MM.1S (cell line): ENCODE data around the gene TRIM69.

Source experiments
- DNase-seq: peaks from one replicate; pipeline ENCODE4 v3.0.0-alpha.2; 2015
- H2AFZ ChIP-seq: fragments of 300-600 bp; sonication (generic); 2 replicates; pipeline ENCODE4 v1.6.0; 2016; ENCODE audit warnings: antibody characterized with exemption, low read length
- H3F3A ChIP-seq: fragments of 300-600 bp; sonication (generic); 2 replicates; pipeline ENCODE4 v1.6.1; 2016; ENCODE audit warnings: mild to moderate bottlenecking, antibody characterized with exemption, low read length, moderate library complexity, mixed read lengths; ENCODE audit not compliant: insufficient read depth
- H3K27ac ChIP-seq: fragments of 300-600 bp; sonication (generic); 2 replicates; pipeline ENCODE4 v1.5.1; 2016; ENCODE audit warnings: mild to moderate bottlenecking, low read length
- H3K27me3 ChIP-seq: fragments of 300-600 bp; sonication (generic); replicated peaks from 2 replicates; pipeline ENCODE4 v1.6.0; 2016; ENCODE audit warnings: low read length; ENCODE audit not compliant: insufficient read depth
- H3K36me3 ChIP-seq: fragments of 300-600 bp; sonication (generic); replicated peaks from 2 replicates; pipeline ENCODE4 v1.6.1; 2016; ENCODE audit warnings: mild to moderate bottlenecking, low read length, mixed read lengths; ENCODE audit not compliant: insufficient read depth
- H3K4me1 ChIP-seq: fragments of 300-600 bp; sonication (generic); 2 replicates; pipeline ENCODE4 v1.6.1; 2016; ENCODE audit warnings: low read length, mixed read lengths
- H3K4me2 ChIP-seq: fragments of 300-600 bp; sonication (generic); 2 replicates; pipeline ENCODE4 v1.6.0; 2016; ENCODE audit warnings: low read depth, low read length
- H3K4me3 ChIP-seq: fragments of 300-600 bp; sonication (generic); 2 replicates; pipeline ENCODE4 v1.5.1; 2016; ENCODE audit warnings: low read length, mixed read lengths
- H3K79me2 ChIP-seq: fragments of 300-600 bp; sonication (generic); 2 replicates; pipeline ENCODE4 v1.6.1; 2016; ENCODE audit warnings: mixed run types, low read length, mixed read lengths
- H3K9ac ChIP-seq: fragments of 300-600 bp; sonication (generic); 2 replicates; pipeline ENCODE4 v1.6.1; 2016; ENCODE audit warnings: low read length, mixed read lengths
- H3K9me2 ChIP-seq: fragments of 300-600 bp; sonication (generic); replicated peaks from 2 replicates; pipeline ENCODE4 v1.6.1; 2016; ENCODE audit warnings: mild to moderate bottlenecking, low read length, mixed read lengths; ENCODE audit not compliant: insufficient read depth
- H3K9me3 ChIP-seq: fragments of 300-600 bp; sonication (generic); replicated peaks from 2 replicates; pipeline ENCODE4 v1.6.1; 2016; ENCODE audit warnings: mild to moderate bottlenecking, low read length, mixed read lengths; ENCODE audit not compliant: insufficient read depth
- H4K20me1 ChIP-seq: fragments of 300-600 bp; sonication (generic); 2 replicates; pipeline ENCODE4 v1.6.1; 2016; ENCODE audit warnings: mild to moderate bottlenecking, low read length, moderate library complexity, mixed read lengths; ENCODE audit not compliant: insufficient read depth
- EZH2 ChIP-seq: fragments of 300-600 bp; sonication (generic); optimal IDR thresholded peaks from 2 replicates; pipeline ENCODE3; 2017; ENCODE audit warnings: low read depth, mild to moderate bottlenecking, antibody characterized with exemption, low read length, mixed read lengths
- EZH2phosphoT487 ChIP-seq: fragments of 300-600 bp; sonication (generic); IDR thresholded peaks from 2 replicates; pipeline ENCODE4 v1.6.1; 2018; ENCODE audit warnings: antibody characterized with exemption, low read length
- TF ChIP-seq, protein P1 (sequence below): fragments of 300-600 bp; sonication (generic); IDR thresholded peaks from 2 replicates; pipeline ENCODE4 v1.5.1; 2016; ENCODE audit warnings: antibody characterized with exemption, low read length, mixed read lengths

The TRIM69 gene

DNA sequence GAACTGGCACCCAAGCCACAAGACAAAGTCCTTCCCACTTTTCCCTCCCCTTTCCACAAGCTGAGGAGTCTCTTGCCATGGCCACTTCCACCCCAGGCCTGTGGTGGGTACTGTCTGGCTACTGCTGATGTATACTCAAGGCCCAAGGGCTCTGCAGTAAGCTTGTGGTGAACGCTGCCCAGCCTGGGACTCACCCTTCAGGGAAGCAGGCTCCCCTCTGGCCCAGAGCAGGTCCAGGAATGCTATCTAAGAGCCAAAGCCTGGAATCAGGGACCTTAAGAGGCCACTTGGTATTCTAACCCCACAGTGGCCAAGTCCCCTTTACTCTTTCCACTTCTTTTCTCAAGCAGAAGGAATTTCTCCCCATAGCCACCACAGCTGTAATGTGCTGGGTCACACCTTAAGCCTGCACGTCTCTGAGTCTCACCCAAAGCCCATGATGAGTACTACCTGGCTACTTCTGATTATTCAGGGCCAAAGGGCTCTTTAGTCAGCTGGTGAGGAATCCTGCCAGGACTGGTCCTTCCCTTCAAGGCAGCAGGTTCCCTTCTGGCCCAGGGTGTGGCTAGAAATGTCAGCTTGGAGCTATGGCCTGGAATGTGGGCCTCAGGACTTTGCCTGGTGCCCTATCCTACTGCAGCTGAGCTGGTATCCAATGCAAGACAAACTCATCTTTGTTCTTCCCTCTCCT is 29.2 kb upstream of the TRIM69 start:
- Histone ChIP-seq H3F3A (peaks cover 15% of the 10 kb centered on the region), H3K27me3 (no peaks in the 10 kb centered on the region), H3K9ac (no peak overlapping the region), H4K20me1 (0 out of 2 replicates have a peak, but pooled peaks cover under 1% of the 10 kb centered on the region), H3K4me3 (no peak overlapping the region), H2AFZ (no peak overlapping the region), H3K9me3 (no peaks in the 10 kb centered on the region), H3K36me3 (no peaks in the 10 kb centered on the region), H3K4me1 (peaks cover 9% of the 10 kb centered on the region), H3K79me2 (peaks cover 10% of the 10 kb centered on the region), H3K27ac (no peak overlapping the region), H3K4me2 (no peak overlapping the region), H3K9me2 (no peaks in the 10 kb centered on the region)
- peak; percentile 2 for DNase-seq
- TF ChIP-seq EZH2 (no peak), EZH2phosphoT487 (no peak)
- TF ChIP-seq, protein P1, sequence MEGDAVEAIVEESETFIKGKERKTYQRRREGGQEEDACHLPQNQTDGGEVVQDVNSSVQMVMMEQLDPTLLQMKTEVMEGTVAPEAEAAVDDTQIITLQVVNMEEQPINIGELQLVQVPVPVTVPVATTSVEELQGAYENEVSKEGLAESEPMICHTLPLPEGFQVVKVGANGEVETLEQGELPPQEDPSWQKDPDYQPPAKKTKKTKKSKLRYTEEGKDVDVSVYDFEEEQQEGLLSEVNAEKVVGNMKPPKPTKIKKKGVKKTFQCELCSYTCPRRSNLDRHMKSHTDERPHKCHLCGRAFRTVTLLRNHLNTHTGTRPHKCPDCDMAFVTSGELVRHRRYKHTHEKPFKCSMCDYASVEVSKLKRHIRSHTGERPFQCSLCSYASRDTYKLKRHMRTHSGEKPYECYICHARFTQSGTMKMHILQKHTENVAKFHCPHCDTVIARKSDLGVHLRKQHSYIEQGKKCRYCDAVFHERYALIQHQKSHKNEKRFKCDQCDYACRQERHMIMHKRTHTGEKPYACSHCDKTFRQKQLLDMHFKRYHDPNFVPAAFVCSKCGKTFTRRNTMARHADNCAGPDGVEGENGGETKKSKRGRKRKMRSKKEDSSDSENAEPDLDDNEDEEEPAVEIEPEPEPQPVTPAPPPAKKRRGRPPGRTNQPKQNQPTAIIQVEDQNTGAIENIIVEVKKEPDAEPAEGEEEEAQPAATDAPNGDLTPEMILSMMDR = no peak

DNA sequence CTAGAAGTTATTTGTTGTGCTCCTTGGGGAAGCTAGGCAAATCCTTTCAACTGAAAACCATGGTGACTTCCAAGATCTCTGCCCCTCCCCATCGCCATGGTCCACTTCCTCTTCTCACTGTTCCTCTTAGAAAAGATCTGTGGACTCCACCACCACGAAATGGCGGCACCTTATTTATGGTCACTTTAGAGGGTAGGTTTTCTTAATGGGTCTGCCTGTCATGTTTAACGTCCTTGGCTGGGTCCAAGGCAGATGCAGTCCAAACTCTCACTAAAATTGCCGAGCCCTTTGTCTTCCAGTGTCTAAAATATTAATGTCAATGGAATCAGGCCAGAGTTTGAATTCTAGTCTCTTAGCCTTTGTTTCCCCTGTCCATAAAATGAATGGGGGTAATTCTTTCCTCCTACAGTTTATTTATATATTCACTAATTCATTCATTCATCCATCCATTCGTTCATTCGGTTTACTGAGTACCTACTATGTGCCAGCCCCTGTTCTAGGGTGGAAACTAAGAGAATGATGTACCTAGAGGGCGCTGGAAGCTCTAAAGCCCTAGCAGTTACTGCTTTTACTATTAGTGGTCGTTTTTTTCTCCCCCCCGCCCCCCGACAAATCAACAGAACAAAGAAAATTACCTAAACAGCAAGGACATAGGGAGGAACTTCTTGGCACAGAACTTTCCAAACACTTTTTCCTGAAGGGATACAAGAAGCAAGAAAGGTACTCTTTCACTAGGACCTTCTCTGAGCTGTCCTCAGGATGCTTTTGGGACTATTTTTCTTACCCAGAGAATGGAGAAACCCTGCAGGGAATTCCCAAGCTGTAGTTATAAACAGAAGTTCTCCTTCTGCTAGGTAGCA is 25.9 kb upstream of the TRIM69 start:
- DNase-seq = peak; percentile 71

DNA sequence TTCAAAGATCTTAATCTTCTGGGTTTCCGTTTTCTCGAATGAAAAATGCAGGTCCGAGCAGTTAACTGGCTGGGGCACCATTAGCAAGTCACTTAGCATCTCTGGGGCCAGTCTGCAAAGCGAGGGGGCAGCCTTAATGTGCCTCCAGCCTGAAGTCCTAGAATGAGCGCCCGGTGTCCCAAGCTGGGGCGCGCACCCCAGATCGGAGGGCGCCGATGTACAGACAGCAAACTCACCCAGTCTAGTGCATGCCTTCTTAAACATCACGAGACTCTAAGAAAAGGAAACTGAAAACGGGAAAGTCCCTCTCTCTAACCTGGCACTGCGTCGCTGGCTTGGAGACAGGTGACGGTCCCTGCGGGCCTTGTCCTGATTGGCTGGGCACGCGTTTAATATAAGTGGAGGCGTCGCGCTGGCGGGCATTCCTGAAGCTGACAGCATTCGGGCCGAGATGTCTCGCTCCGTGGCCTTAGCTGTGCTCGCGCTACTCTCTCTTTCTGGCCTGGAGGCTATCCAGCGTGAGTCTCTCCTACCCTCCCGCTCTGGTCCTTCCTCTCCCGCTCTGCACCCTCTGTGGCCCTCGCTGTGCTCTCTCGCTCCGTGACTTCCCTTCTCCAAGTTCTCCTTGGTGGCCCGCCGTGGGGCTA is 25.1 kb upstream of the TRIM69 start, which contains the start of the genes B2M and PATL2:
TSS of gene B2M (plus strand) at position 422 of the 647 bp plus-strand sequence. CDS start at position 452, 30 bp downstream.
TSS of gene PATL2 (minus strand) at position 228 of the 647 bp plus-strand sequence. CDS start 34,833 bp downstream, outside the sequence.
- Histone ChIP-seq H3F3A (peaks cover 46% of the 10 kb centered on the region), H3K36me3 (peaks cover 12% of the 10 kb centered on the region), H3K27me3 (no peaks in the 10 kb centered on the region), H3K9me3 (no peaks in the 10 kb centered on the region), H3K27ac (peak within 1 kb of the TSS; percentile 97), H4K20me1 (peaks cover 37% of the 10 kb centered on the region), H3K4me1 (peaks cover 35% of the 10 kb centered on the region), H3K9ac (peak within 1 kb of the TSS; percentile 97), H2AFZ (peak within 1 kb of the TSS; percentile 48), H3K4me3 (peak within 1 kb of the TSS; percentile 97), H3K4me2 (peak within 1 kb of the TSS; percentile 83), H3K79me2 (peaks cover 52% of the 10 kb centered on the region), H3K9me2 (no peaks in the 10 kb centered on the region)
- DNase-seq = peak; percentile 98
- TF ChIP-seq EZH2phosphoT487 (no peak), EZH2 (no peak)
- TF ChIP-seq, protein P1 = no peak

More for the DNA sequence above, 25.9 kb upstream of the TRIM69 start:
- Histone ChIP-seq H3K27ac (peak overlapping the region; percentile 97), H3K4me2 (peak overlapping the region; percentile 83), H3K4me3 (peak overlapping the region; percentile 97), H3F3A (peaks cover 40% of the 10 kb centered on the region), H3K36me3 (peaks cover 4% of the 10 kb centered on the region; the same call in 1 of the 2 replicates), H3K27me3 (no peaks in the 10 kb centered on the region), H4K20me1 (peaks cover 30% of the 10 kb centered on the region), H3K9ac (peak overlapping the region; percentile 97), H3K9me3 (no peaks in the 10 kb centered on the region), H3K4me1 (peaks cover 28% of the 10 kb centered on the region), H2AFZ (peak overlapping the region; percentile 48), H3K79me2 (peaks cover 44% of the 10 kb centered on the region), H3K9me2 (no peaks in the 10 kb centered on the region)
- no peak for TF ChIP-seq EZH2
- TF ChIP-seq, protein P1 = peak; percentile 54
- no peak for TF ChIP-seq EZH2phosphoT487
